ENCODE measurements around the gene RNF152.

GRCh38 chr18:61833978-61834377 is 58.8 kb downstream of the RNF152 start:
- TF ChIP-seq CTCF (IDR thresholded peaks at IDR 0.05) (no peak), POLR2A (IDR thresholded peaks at IDR 0.05) (no peak)
